ENCODE measurements around the gene GCSH. TPM values are rescaled to one million over a fixed set of nuclear protein-coding genes. Genes with fewer than 3 reads are reported as not detected.
A peak's percentile ranks its signal among the peaks of the same experiment; 100 is the strongest.

GCSH gene
- polyA plus RNA-seq, 10 donors = 54.0 to 70.3 (median 63.9) TPM

- no peak for DNase-seq
These were observed 10.8 kb upstream of the GCSH start for GRCh38 chr16:81106826-81107503.

- DNase-seq = no peak
These were observed 9.8 kb upstream of the GCSH start for GRCh38 chr16:81105946-81106345.

GRCh38 chr16:81101702-81102101 lies 5.5 kb upstream of the GCSH start:
- no peak for DNase-seq

GRCh38 chr16:81099958-81100357 lies 3.8 kb upstream of the GCSH start:
- DNase-seq = no peak

GRCh38 chr16:81097230-81097629 lies 1.0 kb upstream of the GCSH start:
- DNase-seq = no peak

GRCh38 chr16:81096715-81097208 lies 567 bp upstream of the GCSH start:
- DNase-seq = no peak

- DNase-seq = no peak
These were observed 592 bp downstream of the GCSH start for GRCh38 chr16:81095653-81095952.

- DNase-seq = peak; percentile 10 to 63 (median 40)
These were observed 1.4 kb downstream of the GCSH start for GRCh38 chr16:81094771-81095251.

- no peak for DNase-seq
These were observed 7.4 kb downstream of the GCSH start for GRCh38 chr16:81088836-81089235.

- DNase-seq = no peak
These were observed 15.2 kb downstream of the GCSH start for GRCh38 chr16:81081014-81081413.

- DNase-seq = peak in 1 of 3 donors; percentile 22
These were observed 16.0 kb downstream of the GCSH start for GRCh38 chr16:81080233-81080632.

GRCh38 chr16:81077076-81077940 lies 18.9 kb downstream of the GCSH start, which contains the start of gene C16orf46:
Gene C16orf46, minus strand, starts transcription at chr16:81077238. Its CDS starts 13,283 bp downstream, at chr16:81063955.
- DNase-seq = peak; percentile 95 to 99 (median 97)

GRCh38 chr16:81076566-81077075 lies 19.6 kb downstream of the GCSH start:
- peak in 1 of 3 donors; percentile 87 for DNase-seq

- DNase-seq = no peak
These were observed 22.4 kb downstream of the GCSH start for GRCh38 chr16:81073560-81074330.

- no peak for DNase-seq
These were observed 24.4 kb downstream of the GCSH start for GRCh38 chr16:81071805-81072204.

GRCh38 chr16:81070979-81071378 lies 25.2 kb downstream of the GCSH start:
- DNase-seq = no peak

GRCh38 chr16:81069063-81069462 lies 27.1 kb downstream of the GCSH start:
- DNase-seq = no peak

GRCh38 chr16:81067166-81067565 lies 29.0 kb downstream of the GCSH start:
- no peak for DNase-seq

GRCh38 chr16:81066681-81067080 lies 29.5 kb downstream of the GCSH start:
- DNase-seq = no peak

GRCh38 chr16:81061871-81062608 lies 34.2 kb downstream of the GCSH start:
- no peak for DNase-seq

- DNase-seq = no peak
These were observed 34.9 kb downstream of the GCSH start for GRCh38 chr16:81061307-81061640.

Data from muscle of back (tissue), 11 donors.